Measurements from ENCODE around the gene USP10. TPM values are rescaled to one million over a fixed set of nuclear protein-coding genes. Genes with fewer than 3 reads are reported as not detected.

USP10 gene
- total and polyA plus RNA-seq, 4 donors: 28.2 to 46.1 (median 42.0) TPM

DNA sequence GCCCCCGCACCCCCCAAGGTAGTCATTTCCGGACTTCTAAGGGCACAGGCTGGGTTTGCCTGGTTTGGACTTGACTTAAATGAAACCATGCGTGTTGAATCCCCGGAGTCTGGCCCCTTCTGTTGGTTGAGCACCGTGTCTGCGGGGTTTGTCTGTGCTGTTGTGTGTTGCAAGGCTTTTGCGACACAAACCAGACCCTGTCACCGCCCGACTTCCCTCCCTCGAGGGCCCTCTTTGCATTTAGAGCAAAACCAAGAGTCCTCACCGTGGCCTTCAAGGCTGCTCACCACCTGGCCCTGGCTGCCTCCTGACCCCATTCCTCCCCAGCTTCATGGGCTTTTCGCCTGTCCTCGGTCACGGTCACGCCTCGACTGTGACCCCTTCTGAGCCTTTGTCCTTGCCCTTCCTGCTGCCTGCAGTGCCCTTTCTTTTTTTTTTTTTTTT is 127.4 kb downstream of the USP10 start:
- H3K4me3 ChIP-seq (ENCODE audit: low read depth in 1 of 3, low read length in 3 of 3): no peak overlapping the region
- no peaks in the 10 kb centered on the region for H3K4me1 ChIP-seq (ENCODE audit: control insufficient read depth in 4 of 4, insufficient read depth in 4 of 4, low read length in 3 of 4)

GRCh38 chr16:84827897-84828296 is 128.1 kb downstream of the USP10 start:
- no peak overlapping the region for H3K9ac ChIP-seq (ENCODE audit: low read depth in 1 of 2, low read length in 2 of 2)
- peaks cover 0 to 3% (median 0%) of the 10 kb centered on the region in 4 donors for H3K27me3 ChIP-seq (ENCODE audit: control insufficient read depth in 4 of 4, insufficient read depth in 4 of 4, low read length in 3 of 4)
- H3K4me1 ChIP-seq (ENCODE audit: control insufficient read depth in 4 of 4, insufficient read depth in 4 of 4, low read length in 3 of 4): peaks cover 0 to 6% (median 2%) of the 10 kb centered on the region in 4 donors
- H3K36me3 ChIP-seq (ENCODE audit: control insufficient read depth in 4 of 4, insufficient read depth in 3 of 4, low read depth in 1 of 4, low read length in 3 of 4): no peaks in the 10 kb centered on the region
- H3K4me3 ChIP-seq (ENCODE audit: low read depth in 1 of 3, low read length in 3 of 3): no peak overlapping the region
- no peak for TF ChIP-seq RXRA (IDR thresholded peaks at IDR 0.05)
- no peak for TF ChIP-seq GABPA (IDR thresholded peaks at IDR 0.05 in 1 of 2, conservative IDR thresholded peaks at IDR 0.05 in 1 of 2)
- TF ChIP-seq SP1 (IDR thresholded peaks at IDR 0.05): no peak
- TF ChIP-seq, protein P1, sequence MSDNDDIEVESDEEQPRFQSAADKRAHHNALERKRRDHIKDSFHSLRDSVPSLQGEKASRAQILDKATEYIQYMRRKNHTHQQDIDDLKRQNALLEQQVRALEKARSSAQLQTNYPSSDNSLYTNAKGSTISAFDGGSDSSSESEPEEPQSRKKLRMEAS (IDR thresholded peaks at IDR 0.05): no peak
- WGBS: 63% methylated on average over 15 of the region's 15 CpGs
- no peak for DNase-seq (ENCODE audit: low spot score)
- H3K27ac ChIP-seq (ENCODE audit: low read depth in 1 of 2, low read length in 2 of 2): peak overlapping the region in 1 of 2 donors; percentile 2
- H3K9me3 ChIP-seq (ENCODE audit: control insufficient read depth in 4 of 4, low read length in 3 of 4): no peaks in the 10 kb centered on the region

More for the DNA sequence above, 127.4 kb downstream of the USP10 start:
- Histone ChIP-seq H3K36me3 (ENCODE audit: control insufficient read depth in 4 of 4, insufficient read depth in 3 of 4, low read depth in 1 of 4, low read length in 3 of 4) (no peaks in the 10 kb centered on the region), H3K27me3 (ENCODE audit: control insufficient read depth in 4 of 4, insufficient read depth in 4 of 4, low read length in 3 of 4) (peaks cover 0 to 3% (median 0%) of the 10 kb centered on the region in 4 donors), H3K9ac (ENCODE audit: low read depth in 1 of 2, low read length in 2 of 2) (no peak overlapping the region), H3K27ac (ENCODE audit: low read depth in 1 of 2, low read length in 2 of 2) (peak overlapping the region; percentile 31 to 33), H3K9me3 (ENCODE audit: control insufficient read depth in 4 of 4, low read length in 3 of 4) (no peaks in the 10 kb centered on the region)
- DNase-seq (ENCODE audit: low spot score): no peak
- WGBS: 75% methylated on average over 16 of the region's 16 CpGs
- TF ChIP-seq RXRA (IDR thresholded peaks at IDR 0.05) (peak; percentile 11 to 25), HNF4G (IDR thresholded peaks at IDR 0.05) (no peak), HNF4A (conservative IDR thresholded peaks at IDR 0.05) (no peak), NR2F2 (IDR thresholded peaks at IDR 0.05) (peak; percentile 67), YY1 (IDR thresholded peaks at IDR 0.05) (no peak), FOXA2 (IDR thresholded peaks at IDR 0.05) (no peak), RAD21 (IDR thresholded peaks at IDR 0.05) (no peak), FOXA1 (IDR thresholded peaks at IDR 0.05) (no peak)
- TF ChIP-seq, protein P2, sequence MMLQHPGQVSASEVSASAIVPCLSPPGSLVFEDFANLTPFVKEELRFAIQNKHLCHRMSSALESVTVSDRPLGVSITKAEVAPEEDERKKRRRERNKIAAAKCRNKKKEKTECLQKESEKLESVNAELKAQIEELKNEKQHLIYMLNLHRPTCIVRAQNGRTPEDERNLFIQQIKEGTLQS (IDR thresholded peaks at IDR 0.05): no peak
- TF ChIP-seq, protein P3, sequence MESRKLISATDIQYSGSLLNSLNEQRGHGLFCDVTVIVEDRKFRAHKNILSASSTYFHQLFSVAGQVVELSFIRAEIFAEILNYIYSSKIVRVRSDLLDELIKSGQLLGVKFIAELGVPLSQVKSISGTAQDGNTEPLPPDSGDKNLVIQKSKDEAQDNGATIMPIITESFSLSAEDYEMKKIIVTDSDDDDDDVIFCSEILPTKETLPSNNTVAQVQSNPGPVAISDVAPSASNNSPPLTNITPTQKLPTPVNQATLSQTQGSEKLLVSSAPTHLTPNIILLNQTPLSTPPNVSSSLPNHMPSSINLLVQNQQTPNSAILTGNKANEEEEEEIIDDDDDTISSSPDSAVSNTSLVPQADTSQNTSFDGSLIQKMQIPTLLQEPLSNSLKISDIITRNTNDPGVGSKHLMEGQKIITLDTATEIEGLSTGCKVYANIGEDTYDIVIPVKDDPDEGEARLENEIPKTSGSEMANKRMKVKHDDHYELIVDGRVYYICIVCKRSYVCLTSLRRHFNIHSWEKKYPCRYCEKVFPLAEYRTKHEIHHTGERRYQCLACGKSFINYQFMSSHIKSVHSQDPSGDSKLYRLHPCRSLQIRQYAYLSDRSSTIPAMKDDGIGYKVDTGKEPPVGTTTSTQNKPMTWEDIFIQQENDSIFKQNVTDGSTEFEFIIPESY (IDR thresholded peaks at IDR 0.05): no peak
- TF ChIP-seq, protein P1 (IDR thresholded peaks at IDR 0.05): no peak

GRCh38 chr16:84828322-84828721 is 128.5 kb downstream of the USP10 start:
- H3K36me3 ChIP-seq (ENCODE audit: control insufficient read depth in 4 of 4, insufficient read depth in 3 of 4, low read depth in 1 of 4, low read length in 3 of 4): no peaks in the 10 kb centered on the region
- H3K27ac ChIP-seq (ENCODE audit: low read depth in 1 of 2, low read length in 2 of 2): peak overlapping the region in 1 of 2 donors; percentile 2
- 75% methylated on average over 5 of the region's 5 CpGs for WGBS

More at GRCh38 chr16:84828322-84828721, 128.5 kb downstream of the USP10 start:
- Histone ChIP-seq H3K9ac (ENCODE audit: low read depth in 1 of 2, low read length in 2 of 2) (no peak overlapping the region), H3K4me3 (ENCODE audit: low read depth in 1 of 3, low read length in 3 of 3) (no peak overlapping the region), H3K9me3 (ENCODE audit: control insufficient read depth in 4 of 4, low read length in 3 of 4) (no peaks in the 10 kb centered on the region), H3K4me1 (ENCODE audit: control insufficient read depth in 4 of 4, insufficient read depth in 4 of 4, low read length in 3 of 4) (peaks cover 0 to 11% (median 5%) of the 10 kb centered on the region in 4 donors), H3K27me3 (ENCODE audit: control insufficient read depth in 4 of 4, insufficient read depth in 4 of 4, low read length in 3 of 4) (peaks cover 0 to 2% (median 0%) of the 10 kb centered on the region in 4 donors)
- no peak for DNase-seq (ENCODE audit: low spot score)
- TF ChIP-seq FOXA2 (IDR thresholded peaks at IDR 0.05): no peak
- TF ChIP-seq, protein P1 (IDR thresholded peaks at IDR 0.05): no peak
- TF ChIP-seq, protein P3 (IDR thresholded peaks at IDR 0.05): no peak
- TF ChIP-seq REST (IDR thresholded peaks at IDR 0.05): no peak
- TF ChIP-seq HNF4A (conservative IDR thresholded peaks at IDR 0.05): no peak
- TF ChIP-seq HNF4G (IDR thresholded peaks at IDR 0.05): no peak
- TF ChIP-seq NR2F2 (IDR thresholded peaks at IDR 0.05): no peak
- TF ChIP-seq GABPA (IDR thresholded peaks at IDR 0.05 in 1 of 2, conservative IDR thresholded peaks at IDR 0.05 in 1 of 2): no peak
- TF ChIP-seq YY1 (IDR thresholded peaks at IDR 0.05): no peak
- no peak for TF ChIP-seq RAD21 (IDR thresholded peaks at IDR 0.05)

All from liver (tissue), 9 donors.